T follicular helper cell (primary cell): ENCODE results near the gene JAM2.
"Not testable (repeated sequence)": the region's sequence is repeated elsewhere in the genome, so short reads cannot be mapped to it uniquely, and the experiment has no call there.

ENCODE experiments used
- DNase-seq: peaks from one replicate; pipeline ENCODE4 v3.0.0-alpha.2; 2020; ENCODE audit warnings: low read depth
- total RNA-seq, 2 experiments: gene quantifications; one replicate each; lab custom pipeline; 2026; lab: John Stamatoyannopoulos, UW

Gene JAM2, protein sequence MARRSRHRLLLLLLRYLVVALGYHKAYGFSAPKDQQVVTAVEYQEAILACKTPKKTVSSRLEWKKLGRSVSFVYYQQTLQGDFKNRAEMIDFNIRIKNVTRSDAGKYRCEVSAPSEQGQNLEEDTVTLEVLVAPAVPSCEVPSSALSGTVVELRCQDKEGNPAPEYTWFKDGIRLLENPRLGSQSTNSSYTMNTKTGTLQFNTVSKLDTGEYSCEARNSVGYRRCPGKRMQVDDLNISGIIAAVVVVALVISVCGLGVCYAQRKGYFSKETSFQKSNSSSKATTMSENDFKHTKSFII
- total RNA-seq, result 0.12 to 0.35 reads per million in 2 experiments

GRCh38 chr21:25638660-25639550 is at the start of gene JAM2:
Gene JAM2, plus strand, starts transcription at chr21:25639258. Its CDS starts 564 bp downstream, at chr21:25639822.
- peak; percentile 14 for DNase-seq

- DNase-seq, result no peak
Measured at GRCh38 chr21:25589887-25590286, 49.2 kb upstream of the JAM2 start.

DNA sequence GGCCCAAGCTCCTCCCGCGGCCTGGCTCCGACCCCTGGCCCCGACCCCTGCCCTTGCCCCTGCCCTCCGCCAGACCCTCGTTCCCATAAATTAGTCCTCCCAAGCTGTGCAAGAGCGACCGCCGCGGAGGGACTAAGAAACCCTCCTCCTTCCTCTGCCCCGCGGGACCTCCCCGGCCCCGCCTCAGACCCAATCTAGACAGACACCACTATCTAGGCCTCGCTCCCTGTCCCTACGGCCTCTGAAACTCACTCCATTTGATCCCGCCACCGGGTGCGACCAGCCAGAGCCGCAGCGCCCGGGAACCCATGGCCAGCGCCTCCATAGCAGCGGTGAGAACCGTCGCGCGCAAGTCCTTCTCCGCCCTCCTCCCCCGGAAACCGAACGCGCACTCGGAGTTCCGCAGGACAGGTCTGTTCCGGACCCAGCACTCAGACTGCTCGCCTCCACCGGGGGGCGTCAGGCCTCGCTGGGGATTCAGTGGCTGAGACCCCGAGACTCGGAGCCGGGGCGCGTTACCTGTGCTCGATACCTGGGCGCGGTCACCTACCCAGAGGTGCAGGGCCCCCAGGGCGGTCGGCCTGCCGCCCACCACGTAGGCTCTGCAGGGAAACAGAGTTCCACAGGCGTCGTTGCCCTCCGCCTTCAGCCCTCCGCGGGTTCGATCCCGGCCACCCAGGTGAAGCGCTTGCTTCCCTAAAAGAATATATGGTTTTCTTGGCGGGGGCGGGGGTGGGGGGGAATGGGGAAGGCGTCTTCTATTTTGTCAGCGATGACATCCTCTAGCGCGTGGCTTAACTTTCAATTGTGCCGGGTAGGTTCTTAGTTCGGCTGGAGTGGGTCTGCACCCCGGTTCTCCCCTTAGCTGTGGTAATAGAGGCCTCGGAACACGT is 31.7 kb upstream of the JAM2 start, which contains the start of gene MRPL39:
Gene MRPL39, minus strand, starts transcription at position 331 of the 893 bp plus-strand sequence. Its CDS starts 6 bp downstream, at position 325.
- peak; percentile 74 for DNase-seq

DNA sequence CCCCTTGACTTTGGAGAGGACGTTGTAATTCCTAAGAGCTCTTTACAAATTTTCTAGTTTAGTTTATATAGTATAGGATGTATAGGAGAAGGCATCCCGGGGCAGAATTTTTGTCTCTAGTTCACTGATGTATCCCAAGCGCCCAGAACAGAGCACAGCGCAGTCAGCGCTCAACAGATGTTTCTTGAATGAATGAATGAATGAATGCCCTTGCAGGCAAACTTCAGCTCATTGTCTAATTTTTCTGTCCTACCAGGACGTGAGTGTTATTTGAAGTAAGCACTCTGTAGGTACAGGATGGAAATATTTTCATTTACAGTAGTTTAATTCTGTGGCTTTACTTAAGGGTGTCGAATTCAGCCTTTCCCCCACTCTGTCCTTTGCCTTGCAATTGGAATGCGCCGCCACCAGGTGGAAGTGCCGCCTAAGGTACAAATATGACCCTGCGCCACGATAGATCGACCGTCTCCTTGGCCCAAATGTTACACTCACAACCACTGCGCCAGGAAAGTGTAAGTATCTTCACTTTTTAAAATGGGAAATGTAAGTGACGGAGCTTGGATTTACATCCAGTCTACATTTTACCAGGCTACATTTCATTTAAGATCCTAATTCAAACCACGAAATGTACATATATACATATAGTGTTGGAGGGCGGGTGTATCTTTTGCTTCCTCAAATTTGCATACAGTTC is 30.9 kb upstream of the JAM2 start:
- peak; percentile 68 for DNase-seq

DNA sequence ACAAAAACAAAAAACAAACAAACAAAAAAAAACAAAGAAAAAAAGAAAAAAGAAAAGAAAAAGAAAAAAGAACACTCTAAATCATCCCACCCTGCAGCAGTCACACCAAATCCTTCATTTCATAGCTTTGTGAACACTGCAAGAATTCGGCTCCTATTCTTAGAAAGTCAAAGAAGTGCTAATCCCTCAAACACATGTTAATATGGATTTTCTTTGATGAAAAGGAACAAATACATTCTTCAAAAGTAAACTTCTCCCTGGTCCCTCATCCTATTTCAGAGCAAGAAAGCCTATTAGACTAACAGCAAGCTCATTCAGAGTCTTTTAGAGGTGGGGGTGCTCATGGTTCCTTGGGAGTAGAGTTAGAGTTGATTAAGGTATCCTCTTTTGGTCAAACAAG is 24.6 kb upstream of the JAM2 start:
- DNase-seq, result no peak

- DNase-seq, result no peak
Measured at GRCh38 chr21:25615880-25616279, 23.2 kb upstream of the JAM2 start.

DNA sequence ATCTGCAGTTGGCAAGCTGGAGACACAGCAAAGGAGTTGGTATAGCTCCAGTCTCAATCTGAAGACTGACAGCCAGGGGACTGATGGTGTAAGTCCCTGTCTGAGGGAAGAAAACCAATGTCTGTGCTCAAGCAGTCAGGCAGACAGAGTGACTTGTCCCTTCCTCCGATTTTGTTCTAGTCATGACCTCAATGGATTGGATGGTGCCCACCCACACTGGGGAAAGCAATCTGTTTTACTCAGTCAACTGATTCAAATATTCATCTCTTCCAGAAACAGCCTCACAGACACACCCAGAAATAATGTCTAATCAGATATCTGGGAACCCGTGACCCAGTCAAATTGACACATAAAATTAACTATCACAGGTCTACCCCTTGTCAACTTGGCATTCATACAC is 19.9 kb upstream of the JAM2 start:
- no peak for DNase-seq

DNA sequence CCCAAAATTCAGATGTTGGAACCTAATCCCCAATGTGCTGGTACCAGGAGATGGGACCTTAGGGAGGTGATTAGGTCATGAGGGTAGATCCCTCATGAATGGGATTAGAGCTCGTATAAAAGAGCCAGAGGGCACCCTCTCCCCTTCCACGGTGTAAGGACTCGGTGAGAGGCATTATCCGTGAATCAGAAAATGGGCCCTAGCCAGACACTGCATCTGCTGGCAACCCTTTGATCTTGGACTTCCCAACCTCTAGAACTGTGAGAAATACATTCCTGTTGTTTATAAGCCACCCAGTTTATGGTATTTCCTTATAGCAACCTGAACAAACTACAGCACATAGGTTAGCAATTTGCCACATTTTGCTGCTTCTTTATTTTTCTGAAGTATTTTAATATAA is 14.5 kb upstream of the JAM2 start:
- DNase-seq, result no peak

DNA sequence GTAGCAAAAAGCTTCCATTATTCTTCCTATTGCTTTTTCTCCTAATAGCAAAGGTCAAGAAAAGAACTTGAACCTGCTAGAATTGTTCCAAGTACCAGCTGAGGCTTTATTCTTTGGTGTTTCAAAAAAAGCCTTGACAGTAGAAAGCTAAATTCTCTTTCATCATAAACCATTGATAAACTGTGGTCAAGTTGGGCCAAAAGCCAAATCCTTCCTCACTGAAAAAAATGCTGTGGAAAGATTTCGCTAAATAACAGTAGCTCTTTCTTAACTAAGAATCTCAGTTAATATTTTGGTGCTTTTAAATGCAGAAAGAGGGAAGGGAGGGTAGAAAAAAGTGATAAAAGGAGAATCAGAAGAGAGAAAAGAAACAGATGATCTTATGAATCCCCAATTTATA is 14.0 kb upstream of the JAM2 start:
- DNase-seq, result no peak

DNA sequence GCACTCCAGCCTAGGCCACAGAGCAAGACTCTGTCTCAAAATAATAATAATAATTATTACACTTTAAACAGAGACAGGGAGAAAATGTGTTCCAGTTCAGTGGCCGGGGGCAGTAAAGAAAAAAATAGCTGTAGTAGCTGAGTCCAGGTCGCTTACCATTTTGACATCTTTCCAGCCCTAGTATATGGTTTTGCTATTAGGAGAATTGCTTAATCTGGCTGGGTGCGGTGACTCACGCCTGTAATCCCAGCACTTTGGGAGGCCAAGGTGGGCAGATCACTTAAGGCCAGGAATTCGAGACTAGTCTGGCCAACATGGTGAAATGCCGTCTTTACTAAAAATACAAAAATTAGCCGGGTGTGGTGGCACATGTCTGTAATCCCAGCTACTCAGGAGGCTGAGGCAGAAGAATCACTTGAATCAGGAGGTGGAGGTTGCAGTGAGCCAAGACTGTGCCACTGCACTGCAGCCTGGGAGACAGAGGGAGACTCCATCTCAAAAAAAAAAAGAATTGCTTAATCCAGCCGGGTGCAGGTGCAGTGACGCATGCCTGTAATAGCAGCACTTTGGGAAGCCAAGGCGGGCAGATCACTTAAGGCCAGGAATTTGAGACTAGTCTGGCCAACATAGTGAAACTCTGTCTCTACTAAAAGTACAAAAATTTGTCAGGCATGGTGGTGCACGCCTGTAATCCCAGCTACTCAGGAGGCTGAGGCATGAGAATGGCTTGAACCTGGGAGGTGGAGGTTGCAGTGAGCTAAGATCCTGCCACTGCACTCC is 13.1 kb upstream of the JAM2 start:
- DNase-seq, result not testable (repeated sequence)

GRCh38 chr21:25626757-25627156 is 12.3 kb upstream of the JAM2 start:
- DNase-seq, result no peak

DNA sequence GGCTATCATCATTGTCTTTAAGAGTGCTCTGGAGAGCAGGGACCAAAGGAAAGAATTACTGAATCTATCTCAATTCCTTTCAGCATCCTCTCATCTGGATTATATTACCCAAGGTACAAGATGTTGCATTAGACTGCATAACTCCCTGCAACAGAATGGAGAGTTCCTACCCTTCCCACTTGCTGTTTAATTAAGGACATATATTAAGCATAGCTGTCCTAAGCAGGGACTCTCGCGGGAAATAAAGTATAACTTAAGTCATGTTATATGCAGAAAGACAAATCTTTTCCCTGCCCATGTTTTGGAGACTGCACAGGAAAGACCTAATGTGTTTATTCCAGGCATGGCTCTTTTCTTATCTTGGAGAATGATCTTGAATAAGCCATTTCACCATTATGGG is 6.8 kb upstream of the JAM2 start:
- no peak for DNase-seq

DNA sequence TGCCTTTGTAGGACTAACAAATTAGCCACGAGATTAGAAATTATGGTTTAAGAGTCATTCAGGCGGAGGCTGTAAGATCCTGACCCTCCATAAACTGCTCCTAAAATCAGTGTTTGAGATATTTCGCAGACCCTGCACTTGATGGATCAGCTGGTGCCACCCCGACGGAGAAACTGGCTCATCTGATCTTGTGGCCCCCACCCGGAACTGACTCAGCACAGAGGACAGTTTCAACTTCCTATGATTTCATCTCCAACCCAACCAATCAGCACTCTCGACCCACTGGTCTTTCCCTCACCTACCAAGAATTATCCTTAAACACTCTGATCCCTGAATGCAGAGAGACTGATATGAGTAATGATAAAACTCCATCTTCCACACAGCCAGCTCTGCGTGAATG is 3.7 kb upstream of the JAM2 start:
- DNase-seq, result no peak

GRCh38 chr21:25636727-25637126 is 2.3 kb upstream of the JAM2 start:
- DNase-seq, result no peak

DNA sequence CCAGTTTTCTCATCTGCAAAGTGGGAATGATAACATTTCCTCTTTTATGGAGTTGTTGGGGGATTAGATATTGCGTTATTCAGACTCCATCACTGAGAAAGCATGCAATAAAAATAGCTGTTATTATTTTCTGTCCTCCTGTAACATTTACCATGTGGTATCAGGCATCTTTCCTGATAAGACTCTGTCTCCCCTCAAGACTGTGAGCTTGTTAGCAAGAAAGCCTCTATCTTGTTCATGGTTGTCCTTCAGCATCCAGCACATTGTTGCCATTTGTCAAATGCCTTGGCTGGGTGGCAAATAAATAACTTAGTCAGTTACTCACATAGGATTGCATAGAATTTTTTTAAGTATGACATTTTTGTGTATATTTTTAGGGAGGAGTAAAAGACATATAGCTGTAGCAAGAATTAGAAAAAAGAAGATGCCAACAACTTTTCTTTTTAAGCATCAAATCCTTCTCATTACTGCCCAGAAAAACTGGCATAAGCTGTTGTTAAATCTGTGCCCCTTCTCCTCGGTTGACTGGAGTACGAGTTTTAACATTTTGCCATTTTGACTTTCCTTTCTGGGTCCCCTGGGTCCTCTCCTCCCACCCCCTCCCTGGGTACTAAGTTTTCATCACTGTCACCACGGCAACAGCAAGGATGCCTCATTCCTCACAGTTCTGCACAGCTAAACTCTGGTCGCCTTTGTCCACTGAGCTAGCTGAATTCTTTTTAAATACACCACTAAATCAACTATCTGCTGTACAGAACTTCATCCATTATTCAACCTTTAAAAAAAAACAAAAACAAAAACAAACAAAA is 1.0 kb upstream of the JAM2 start:
- no peak for DNase-seq

DNA sequence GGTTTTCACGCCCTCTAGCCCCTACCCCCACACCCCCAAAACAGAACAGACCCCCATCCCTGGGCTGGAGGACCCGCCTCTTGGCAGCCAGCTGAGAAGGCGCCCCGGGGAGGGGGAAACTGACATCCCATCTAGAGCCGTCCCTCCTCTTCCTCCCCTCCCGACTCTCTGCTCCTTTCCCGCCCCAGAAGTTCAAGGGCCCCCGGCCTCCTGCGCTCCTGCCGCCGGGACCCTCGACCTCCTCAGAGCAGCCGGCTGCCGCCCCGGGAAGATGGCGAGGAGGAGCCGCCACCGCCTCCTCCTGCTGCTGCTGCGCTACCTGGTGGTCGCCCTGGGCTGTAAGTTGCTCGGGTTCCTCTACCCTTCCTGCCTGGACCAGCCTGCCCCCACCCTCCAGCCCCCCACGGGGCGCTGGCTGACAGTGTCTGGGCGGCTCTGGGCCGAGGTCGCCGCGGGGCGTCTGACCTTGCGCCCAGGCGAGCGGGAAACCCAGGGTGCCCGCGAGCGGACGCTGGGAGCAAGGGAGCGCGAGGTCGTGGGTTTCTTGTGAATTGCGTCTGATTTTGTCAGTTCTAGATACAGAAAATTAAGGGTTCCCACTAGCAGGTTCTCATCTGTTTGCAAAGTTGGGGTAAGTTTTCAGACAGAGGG is 618 bp downstream of the JAM2 start:
- DNase-seq, result peak; percentile 15

DNA sequence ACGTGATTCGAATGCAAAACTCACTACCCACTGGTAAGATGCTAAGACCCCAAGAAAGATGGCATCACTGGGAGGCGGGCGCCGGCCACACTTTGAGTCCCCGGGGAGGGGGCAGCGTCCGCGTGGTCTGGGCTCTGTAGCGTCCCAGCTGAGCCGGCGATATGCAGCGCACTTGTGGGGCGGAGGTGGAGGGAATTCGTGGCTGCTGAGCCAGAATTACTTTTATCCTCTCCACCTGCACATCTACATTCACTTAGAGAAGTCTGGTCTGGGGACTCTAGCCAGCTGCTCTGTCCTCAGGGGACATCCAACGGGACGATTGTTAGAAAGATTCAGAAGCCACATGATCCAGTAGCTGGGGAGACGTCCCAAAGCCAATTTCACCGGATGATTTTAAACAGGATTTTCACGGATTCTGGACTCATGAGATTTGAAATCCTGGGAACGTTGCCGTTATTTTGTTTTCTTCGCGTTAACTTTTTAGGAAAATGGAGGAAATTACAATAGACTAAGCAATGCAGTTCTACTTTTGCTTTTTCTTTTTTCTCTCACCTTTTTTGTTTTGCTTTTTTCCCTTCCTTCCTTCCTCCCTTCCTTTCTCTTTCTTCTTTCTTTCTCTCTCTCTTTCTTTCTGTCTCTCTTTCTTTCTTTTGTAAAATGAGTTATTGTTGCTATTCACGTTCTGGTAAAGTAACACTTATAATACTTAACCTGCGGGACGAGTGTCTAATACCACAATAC is 1.3 kb downstream of the JAM2 start:
- DNase-seq, result no peak

- no peak for DNase-seq
Measured at GRCh38 chr21:25640943-25641292, 1.9 kb downstream of the JAM2 start.

- DNase-seq, result no peak
Measured at GRCh38 chr21:25643486-25643885, 4.4 kb downstream of the JAM2 start.
